Natural killer cell treated with Interleukin-12 subunit alpha and Interleukin-12 subunit beta and Interleukin-15 and Interleukin-18, amount 100 ng/mL, for 72 hours (primary cell): ENCODE measurements around the gene HOPX. TPM values are rescaled to one million over a fixed set of nuclear protein-coding genes. Genes with fewer than 3 reads are reported as not detected.
"Not testable (repeated sequence)": the region's sequence is repeated elsewhere in the genome, so short reads cannot be mapped to it uniquely, and the experiment has no call there.

Source experiments
- ATAC-seq, 2 donors: fragments of 150-1000 bp; cut with Tn5 transposase in 1 of 2; sonication (Bioruptor Pico), chemical (Tn5 transposase) in 1 of 2; 2 replicates each; pipeline ENCODE4 v1.10.0; 2021
- DNase-seq: peaks from one replicate; pipeline ENCODE4 v3.0.0; 2022; ENCODE audit warnings: low spot score
- H3K27ac Mint-ChIP-seq, 2 donors: 1 replicate in 1 of 2; 2 replicates in 1 of 2; pipeline ENCODE4 v1.8.0; 2022; ENCODE audit warnings: mixed read lengths in 2 of 2, mild to moderate bottlenecking in 1 of 2, moderate library complexity in 1 of 2
- H3K27me3 Mint-ChIP-seq, 2 donors: 1 replicate in 1 of 2; 2 replicates in 1 of 2; pipeline ENCODE4 v1.8.0; 2022; ENCODE audit warnings: mixed read lengths in 2 of 2
- H3K36me3 Mint-ChIP-seq: one replicate; pipeline ENCODE4 v1.8.0; 2022; ENCODE audit warnings: mixed read lengths
- H3K4me1 Mint-ChIP-seq, 2 donors: 1 replicate in 1 of 2; 2 replicates in 1 of 2; pipeline ENCODE4 v1.8.0; 2022; ENCODE audit warnings: low read depth in 2 of 2, mixed read lengths in 2 of 2, mild to moderate bottlenecking in 1 of 2
- H3K4me3 Mint-ChIP-seq: one replicate; pipeline ENCODE4 v1.8.0; 2022; ENCODE audit warnings: mixed read lengths
- H3K9me3 Mint-ChIP-seq: 2 replicates; pipeline ENCODE4 v1.8.0; 2022; ENCODE audit warnings: mixed read lengths
- total RNA-seq, 2 donors: library from RNA; stranded (reverse); gene quantifications; one replicate each; pipeline ENCODE4 v1.2.3, GENCODE V29; 2022

Gene HOPX
- total RNA-seq, 2 donors from 2014 or later: 100 to 281 TPM

DNA sequence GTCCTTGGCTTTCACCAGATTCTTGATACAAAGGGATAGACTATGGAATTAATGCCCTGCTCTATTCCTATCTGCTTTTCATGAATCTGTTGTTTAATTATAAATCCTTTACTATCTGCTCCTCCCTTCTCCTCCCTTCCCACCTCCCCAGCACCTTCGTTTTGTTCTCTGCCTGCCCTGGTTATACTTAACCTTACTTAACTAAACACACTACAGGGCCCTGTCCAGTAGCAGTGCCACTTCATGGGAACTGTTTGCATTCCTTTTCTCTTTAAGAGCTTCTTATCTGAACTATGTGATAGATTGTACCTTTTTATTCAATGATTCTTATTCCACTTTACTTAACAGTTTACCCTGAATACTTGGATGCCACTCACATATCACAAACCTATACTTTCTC is 830 bp downstream of the HOPX start:
- no peaks in the 10 kb centered on the region for H3K36me3 Mint-ChIP-seq
- H3K4me1 Mint-ChIP-seq: peaks cover 15 to 19% of the 10 kb centered on the region in 2 donors
- H3K4me3 Mint-ChIP-seq: no peak overlapping the region
- H3K27me3 Mint-ChIP-seq: peaks cover 16 to 32% of the 10 kb centered on the region in 2 donors
- H3K9me3 Mint-ChIP-seq: no peaks in the 10 kb centered on the region
- peak overlapping the region in 1 of 2 donors; percentile 13 for H3K27ac Mint-ChIP-seq
- ATAC-seq: no peak
- DNase-seq: no peak

DNA sequence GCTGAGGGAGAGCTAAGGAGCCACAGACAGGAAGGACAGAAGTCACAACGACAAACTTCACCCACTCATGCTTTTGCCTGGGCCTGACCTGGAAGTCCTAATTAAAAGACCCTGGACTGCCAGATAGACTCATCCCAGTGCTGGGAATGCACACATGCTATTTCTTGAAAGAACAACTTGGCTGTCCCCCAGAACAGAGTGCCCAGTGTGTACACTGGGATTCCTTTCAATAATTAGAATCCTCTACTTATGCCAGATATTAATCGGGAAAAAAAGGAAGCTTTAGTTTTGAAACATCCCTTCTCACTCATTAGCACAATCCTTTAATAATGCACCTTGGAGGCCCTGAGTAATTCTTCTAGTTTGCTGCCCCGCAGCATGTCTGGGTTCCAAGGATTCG is 3.4 kb downstream of the HOPX start:
- peaks cover 0 to 16% of the 10 kb centered on the region in 2 donors for H3K27me3 Mint-ChIP-seq
- no peaks in the 10 kb centered on the region for H3K9me3 Mint-ChIP-seq
- peaks cover 15 to 19% of the 10 kb centered on the region in 2 donors for H3K4me1 Mint-ChIP-seq
- no peaks in the 10 kb centered on the region for H3K36me3 Mint-ChIP-seq
- no peak overlapping the region for H3K27ac Mint-ChIP-seq
- no peak for ATAC-seq
- DNase-seq: no peak
- H3K4me3 Mint-ChIP-seq: no peak overlapping the region

DNA sequence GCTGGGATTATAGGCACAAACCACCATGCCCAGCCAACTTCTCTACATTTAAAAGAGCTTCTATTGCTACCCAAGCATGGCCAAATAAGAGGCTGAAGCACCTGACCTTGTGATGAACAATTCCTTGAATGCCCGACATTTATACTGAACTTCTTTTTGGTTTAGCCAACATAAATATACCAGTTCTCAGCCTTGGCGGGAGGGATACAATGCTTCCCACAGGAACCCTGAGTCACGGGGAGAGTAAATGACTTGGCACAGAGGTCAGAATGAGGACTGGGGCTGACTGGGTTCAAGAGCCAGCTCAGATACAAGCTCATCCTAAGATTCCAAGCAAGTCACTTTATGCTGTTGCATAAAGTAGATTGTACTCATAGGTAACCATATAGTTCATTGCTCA is 6.1 kb downstream of the HOPX start:
- no peak for DNase-seq
- no peak overlapping the region for H3K4me3 Mint-ChIP-seq
- no peak overlapping the region for H3K27ac Mint-ChIP-seq
- no peak for ATAC-seq
- peaks cover 0 to 3% of the 10 kb centered on the region in 2 donors for H3K27me3 Mint-ChIP-seq
- H3K4me1 Mint-ChIP-seq: peaks cover 0 to 9% of the 10 kb centered on the region in 2 donors
- H3K9me3 Mint-ChIP-seq: no peaks in the 10 kb centered on the region
- no peaks in the 10 kb centered on the region for H3K36me3 Mint-ChIP-seq

DNA sequence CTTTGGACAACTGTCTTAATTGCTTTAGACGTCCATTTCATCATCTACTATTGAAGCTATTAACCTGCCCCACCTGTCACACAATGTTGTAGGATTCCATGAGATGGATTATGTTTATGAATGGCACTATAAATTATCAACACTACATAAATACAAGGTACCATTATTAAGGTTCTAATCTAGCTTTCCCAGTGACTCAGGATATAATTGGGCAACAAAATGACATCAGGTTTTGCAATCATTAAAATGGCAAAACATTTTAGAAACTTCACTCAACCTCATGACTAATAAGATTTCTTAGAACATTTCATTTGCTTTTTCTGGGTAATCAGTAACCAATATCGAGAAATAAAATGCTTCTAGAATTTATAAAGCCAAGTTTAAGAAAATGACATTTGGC is 9.2 kb downstream of the HOPX start:
- no peak overlapping the region for H3K4me3 Mint-ChIP-seq
- peak overlapping the region in 1 of 2 donors; percentile 72 for H3K27ac Mint-ChIP-seq
- H3K9me3 Mint-ChIP-seq: no peaks in the 10 kb centered on the region
- ATAC-seq (peak in 1 of 2 donors; percentile 56), DNase-seq (no peak)
- H3K36me3 Mint-ChIP-seq: peaks cover 5% of the 10 kb centered on the region
- H3K4me1 Mint-ChIP-seq: peaks cover 0 to 13% of the 10 kb centered on the region in 2 donors
- H3K27me3 Mint-ChIP-seq: no peaks in the 10 kb centered on the region

DNA sequence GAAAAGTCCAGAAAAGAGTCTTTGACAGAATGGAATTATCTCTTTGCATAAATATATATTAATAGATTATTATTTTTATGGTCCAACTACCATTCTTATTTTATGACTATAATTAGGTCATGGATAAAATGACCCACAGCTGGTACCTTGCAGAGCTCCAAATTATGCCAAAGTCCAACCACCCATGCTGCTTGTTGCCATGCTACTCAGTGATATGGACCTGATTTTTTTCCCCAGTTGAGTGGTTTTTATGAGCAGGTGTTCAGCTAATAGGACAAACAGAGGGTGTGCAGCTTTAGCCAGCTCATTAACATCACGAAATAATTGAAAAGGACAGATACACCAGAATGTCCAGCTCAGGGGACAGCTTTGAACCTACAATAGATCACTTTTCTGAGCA is 9.7 kb downstream of the HOPX start:
- H3K4me3 Mint-ChIP-seq: no peak overlapping the region
- ATAC-seq (no peak), DNase-seq (no peak)
- H3K4me1 Mint-ChIP-seq: peaks cover 0 to 13% of the 10 kb centered on the region in 2 donors
- no peaks in the 10 kb centered on the region for H3K27me3 Mint-ChIP-seq
- peaks cover 5% of the 10 kb centered on the region for H3K36me3 Mint-ChIP-seq
- peak overlapping the region in 1 of 2 donors; percentile 72 for H3K27ac Mint-ChIP-seq
- H3K9me3 Mint-ChIP-seq: no peaks in the 10 kb centered on the region

DNA sequence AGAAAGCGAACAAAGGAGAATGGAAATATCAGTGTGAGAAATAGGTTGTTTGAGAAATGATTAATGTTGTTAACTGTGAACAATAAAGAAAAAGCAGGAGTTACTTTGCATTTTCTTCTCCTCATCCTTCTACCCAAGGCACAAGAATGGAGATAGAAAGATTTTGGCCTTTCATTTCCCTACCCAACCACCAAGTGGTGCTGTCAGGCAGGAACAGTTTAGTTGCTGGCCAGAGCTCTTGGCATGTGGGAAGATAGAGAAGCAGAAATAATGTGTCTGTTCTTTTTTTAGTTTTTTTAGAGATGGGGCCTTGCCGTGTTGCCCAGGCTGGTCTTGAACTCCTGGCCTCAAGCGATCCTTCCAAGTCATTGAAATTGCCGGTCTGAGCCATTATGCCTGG is 12.8 kb downstream of the HOPX start:
- ATAC-seq: no peak
- no peaks in the 10 kb centered on the region for H3K9me3 Mint-ChIP-seq

DNA sequence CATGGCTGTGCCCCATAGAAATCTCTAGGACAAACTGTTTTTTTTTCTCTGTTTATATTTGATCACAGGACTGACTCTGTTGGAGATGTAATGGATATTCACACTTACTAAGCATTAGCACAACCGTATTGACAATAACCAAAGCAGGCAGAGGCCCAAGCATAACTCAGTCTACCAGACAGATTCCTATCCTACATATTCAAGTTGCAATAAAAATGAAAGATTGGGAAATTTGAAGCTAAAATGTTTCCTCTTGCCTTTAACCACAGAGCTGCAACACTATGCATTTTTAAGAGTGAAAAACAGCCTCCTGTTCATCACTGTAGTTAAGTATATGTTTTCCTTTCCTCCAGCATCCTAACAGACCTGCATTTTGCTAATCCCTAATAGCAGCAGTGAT is 13.7 kb downstream of the HOPX start:
- H3K36me3 Mint-ChIP-seq, H3K27me3 Mint-ChIP-seq, ATAC-seq, H3K27ac Mint-ChIP-seq, DNase-seq, H3K9me3 Mint-ChIP-seq, H3K4me3 Mint-ChIP-seq: not testable (repeated sequence)
- H3K4me1 Mint-ChIP-seq: peaks cover 0 to 17% of the 10 kb centered on the region in 2 donors

More for the DNA sequence above, 12.8 kb downstream of the HOPX start:
- Mint-ChIP-seq H3K27me3 (no peaks in the 10 kb centered on the region), H3K4me1 (peaks cover 0 to 17% of the 10 kb centered on the region in 2 donors), H3K4me3 (no peak overlapping the region), H3K27ac (no peak overlapping the region), H3K36me3 (peaks cover 5% of the 10 kb centered on the region)
- no peak for DNase-seq

DNA sequence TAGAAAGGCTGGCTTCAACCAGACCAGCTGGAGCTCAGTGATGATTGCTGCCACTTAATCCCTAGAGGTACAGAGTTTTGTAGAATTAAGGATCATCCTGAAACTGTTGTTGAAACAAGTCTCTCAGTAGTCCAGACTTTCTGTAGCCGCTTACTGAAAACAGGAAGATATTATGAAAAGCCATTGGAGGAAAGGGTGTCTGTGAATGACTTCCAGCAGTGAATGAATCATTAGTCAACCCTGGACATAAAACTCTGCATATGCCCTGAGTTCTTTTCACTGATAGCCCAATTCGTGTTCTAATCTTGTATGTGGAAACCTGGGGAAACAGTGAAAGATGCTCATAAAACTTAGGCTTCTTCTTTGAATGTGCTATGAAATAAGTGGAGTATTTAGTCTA is 14.8 kb downstream of the HOPX start:
- Mint-ChIP-seq H3K27me3 (no peaks in the 10 kb centered on the region), H3K4me3 (no peak overlapping the region), H3K36me3 (peaks cover 5% of the 10 kb centered on the region), H3K9me3 (no peaks in the 10 kb centered on the region), H3K4me1 (peaks cover 0 to 10% of the 10 kb centered on the region in 2 donors), H3K27ac (no peak overlapping the region)
- ATAC-seq (no peak), DNase-seq (no peak)

DNA sequence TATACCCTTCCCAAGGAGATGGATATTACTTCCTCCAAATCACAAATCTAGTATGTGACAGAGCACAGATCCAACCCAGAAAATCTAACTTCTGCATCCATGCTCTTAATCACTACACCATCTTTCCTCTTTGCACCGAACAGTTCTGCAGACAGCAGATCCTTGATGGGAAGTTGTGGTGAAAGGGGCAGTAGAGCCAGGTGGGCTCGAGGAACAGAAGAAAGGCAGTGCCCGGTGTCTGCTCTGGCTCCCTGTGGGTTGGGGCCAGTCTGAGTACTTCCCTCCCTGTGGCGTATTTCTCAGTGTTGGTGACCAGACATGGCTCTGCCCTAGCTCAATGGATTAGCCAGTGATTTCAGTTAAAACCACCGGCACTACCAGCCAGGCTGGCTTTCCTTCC is 15.3 kb downstream of the HOPX start:
- DNase-seq (no peak), ATAC-seq (no peak)
- no peak overlapping the region for H3K4me3 Mint-ChIP-seq
- peaks cover 0 to 10% of the 10 kb centered on the region in 2 donors for H3K4me1 Mint-ChIP-seq
- H3K27ac Mint-ChIP-seq: no peak overlapping the region
- H3K36me3 Mint-ChIP-seq: peaks cover 5% of the 10 kb centered on the region
- no peaks in the 10 kb centered on the region for H3K27me3 Mint-ChIP-seq
- no peaks in the 10 kb centered on the region for H3K9me3 Mint-ChIP-seq

DNA sequence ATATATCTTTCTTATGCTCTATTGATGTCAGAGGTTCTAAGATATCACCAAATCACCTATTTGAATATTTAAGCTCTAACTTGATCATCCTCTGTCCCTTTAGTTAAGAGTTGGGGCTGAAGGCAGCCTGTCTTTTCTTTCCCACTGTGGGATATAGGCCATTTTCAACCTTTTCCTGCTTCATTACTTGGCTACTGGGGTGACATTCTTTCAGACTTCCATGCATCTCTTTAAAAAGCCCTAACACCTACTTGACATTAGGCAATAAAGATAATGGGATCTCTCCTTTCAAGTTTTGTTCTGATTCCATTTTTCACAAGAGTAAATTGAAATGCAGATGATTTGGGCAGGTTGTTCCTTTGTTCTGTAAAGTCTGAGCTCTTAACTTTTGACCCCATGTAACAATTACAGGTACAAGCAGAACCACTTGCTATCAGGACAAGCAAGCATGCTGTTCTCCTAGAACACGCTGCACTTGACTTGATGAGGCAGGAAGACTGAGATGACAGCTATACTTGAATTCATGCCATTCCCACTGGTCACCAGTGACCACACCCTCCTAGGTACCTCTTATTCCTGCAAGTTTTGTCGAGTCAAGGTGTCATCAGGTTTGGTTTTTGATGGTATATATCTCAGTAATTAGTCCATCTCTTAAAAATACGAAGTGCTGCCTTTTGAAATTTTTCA is 18.2 kb downstream of the HOPX start:
- no peaks in the 10 kb centered on the region for H3K9me3 Mint-ChIP-seq
- no peak overlapping the region for H3K4me3 Mint-ChIP-seq
- H3K27me3 Mint-ChIP-seq: no peaks in the 10 kb centered on the region
- H3K36me3 Mint-ChIP-seq: no peaks in the 10 kb centered on the region
- DNase-seq (no peak), ATAC-seq (no peak)
- H3K27ac Mint-ChIP-seq: no peak overlapping the region
- H3K4me1 Mint-ChIP-seq: peaks cover 8 to 13% of the 10 kb centered on the region in 2 donors

DNA sequence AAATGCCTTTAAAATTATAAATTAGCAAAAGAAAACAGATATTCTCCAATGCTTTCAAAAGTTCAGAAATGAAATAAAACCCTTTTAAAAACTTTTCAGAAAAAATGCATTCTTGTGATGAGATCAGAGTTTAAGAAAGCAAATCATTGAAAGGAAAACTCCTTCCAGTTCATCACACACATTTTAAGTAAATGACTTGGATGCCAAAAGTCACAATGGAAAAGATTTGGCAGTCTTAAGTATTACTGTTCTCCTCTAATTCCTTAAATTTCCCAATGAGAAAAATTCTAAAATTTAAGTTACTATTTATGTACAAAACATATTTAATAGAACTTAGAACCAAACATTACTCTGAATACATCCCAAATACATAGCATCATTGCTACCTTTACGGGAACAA is 21.1 kb downstream of the HOPX start:
- H3K4me1 Mint-ChIP-seq: peaks cover 21 to 24% of the 10 kb centered on the region in 2 donors

DNA sequence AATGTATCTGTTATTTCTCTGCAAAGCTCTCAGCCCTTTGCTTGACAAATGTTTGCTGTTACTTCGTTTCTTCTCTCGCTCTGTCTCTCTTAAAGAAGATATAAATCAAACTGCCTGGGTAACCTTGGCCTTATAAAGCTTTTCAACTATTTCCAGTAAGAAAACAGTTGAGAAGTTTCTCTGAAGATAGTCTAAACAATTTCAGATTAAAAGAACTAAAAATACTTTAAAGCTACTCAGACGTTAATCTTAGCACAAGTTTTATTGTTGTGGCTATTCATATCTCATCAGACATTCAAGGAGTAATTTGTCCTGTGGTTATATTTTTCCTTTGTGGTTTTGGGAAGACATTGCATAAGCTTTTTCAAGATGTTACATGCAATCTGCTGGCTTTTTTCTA is 22.6 kb downstream of the HOPX start:
- ATAC-seq (no peak), DNase-seq (no peak)
- no peaks in the 10 kb centered on the region for H3K27me3 Mint-ChIP-seq
- H3K4me3 Mint-ChIP-seq: no peak overlapping the region
- H3K4me1 Mint-ChIP-seq: peaks cover 31 to 37% of the 10 kb centered on the region in 2 donors
- peaks cover 11% of the 10 kb centered on the region for H3K36me3 Mint-ChIP-seq
- H3K27ac Mint-ChIP-seq: peak overlapping the region; percentile 91 to 94
- H3K9me3 Mint-ChIP-seq: no peaks in the 10 kb centered on the region

More for the DNA sequence above, 21.1 kb downstream of the HOPX start:
- ATAC-seq (no peak), DNase-seq (no peak)
- H3K27me3 Mint-ChIP-seq: no peaks in the 10 kb centered on the region
- H3K4me3 Mint-ChIP-seq: no peak overlapping the region
- no peaks in the 10 kb centered on the region for H3K9me3 Mint-ChIP-seq
- H3K36me3 Mint-ChIP-seq: peaks cover 4% of the 10 kb centered on the region
- no peak overlapping the region for H3K27ac Mint-ChIP-seq

DNA sequence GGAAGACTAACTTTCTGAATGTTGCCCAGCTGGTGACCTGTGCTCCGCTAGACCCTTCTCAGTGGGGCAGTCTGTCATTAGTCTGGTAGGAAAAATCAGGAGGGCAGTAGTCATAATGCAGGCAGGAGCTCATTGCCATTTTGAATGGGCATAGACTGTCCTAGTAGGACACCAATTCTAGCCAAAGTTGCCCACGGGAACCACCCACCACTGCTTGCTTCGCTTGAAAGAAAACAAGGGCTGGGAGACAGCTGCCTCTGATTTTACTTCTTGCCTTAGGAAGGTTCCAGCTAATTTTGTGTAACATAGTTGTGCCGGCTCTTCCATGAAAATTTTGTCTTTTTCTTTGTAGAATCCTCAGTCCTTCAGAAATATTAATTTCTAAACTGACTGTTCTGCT is 23.3 kb downstream of the HOPX start:
- ATAC-seq (no peak), DNase-seq (no peak)
- Mint-ChIP-seq H3K36me3 (peaks cover 11% of the 10 kb centered on the region), H3K27ac (peak overlapping the region; percentile 91 to 94), H3K9me3 (no peaks in the 10 kb centered on the region), H3K4me3 (peak overlapping the region; percentile 89), H3K27me3 (no peaks in the 10 kb centered on the region), H3K4me1 (peaks cover 35 to 42% of the 10 kb centered on the region in 2 donors)

DNA sequence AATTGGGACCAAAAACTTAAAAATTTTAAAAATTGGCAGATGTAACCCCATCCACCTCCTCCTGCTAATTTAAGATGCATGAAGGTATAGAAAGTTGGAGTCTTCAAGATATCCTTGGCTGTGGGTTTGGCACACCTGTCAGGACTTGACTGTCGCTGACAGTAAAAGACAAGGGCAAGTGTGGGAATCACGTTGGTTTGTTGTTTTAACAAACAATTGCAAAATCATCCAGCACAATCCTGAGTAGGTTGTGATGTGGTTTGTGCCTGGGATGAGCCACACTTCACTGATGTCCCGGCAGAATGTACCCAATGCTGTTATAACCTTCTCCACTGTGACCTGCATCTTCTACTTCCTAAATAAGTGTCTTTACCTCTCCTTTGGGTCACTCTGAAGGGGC is 24.0 kb downstream of the HOPX start:
- no peaks in the 10 kb centered on the region for H3K9me3 Mint-ChIP-seq
- no peaks in the 10 kb centered on the region for H3K27me3 Mint-ChIP-seq
- peak overlapping the region; percentile 91 to 94 for H3K27ac Mint-ChIP-seq
- peaks cover 41 to 49% of the 10 kb centered on the region in 2 donors for H3K4me1 Mint-ChIP-seq
- peaks cover 11% of the 10 kb centered on the region for H3K36me3 Mint-ChIP-seq
- DNase-seq (no peak), ATAC-seq (no peak)
- H3K4me3 Mint-ChIP-seq: peak overlapping the region; percentile 89

DNA sequence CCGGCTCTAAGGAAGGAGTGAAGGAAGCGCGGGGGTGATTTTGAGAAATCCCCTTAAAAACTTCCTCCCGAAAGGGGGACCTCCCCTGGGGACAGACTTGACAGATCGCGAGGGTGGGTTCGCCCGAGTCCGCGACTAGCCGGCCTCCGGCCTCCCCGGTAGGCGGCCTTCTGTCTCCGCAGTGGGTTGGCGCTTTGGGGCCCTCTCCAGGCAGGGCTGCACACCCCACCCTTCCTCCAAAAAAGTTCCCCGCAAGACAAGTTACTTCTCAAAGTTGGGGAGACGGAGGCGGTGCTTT is 24.8 kb downstream of the HOPX start:
- ATAC-seq (peak; percentile 86 to 94), DNase-seq (peak; percentile 91)
- Mint-ChIP-seq H3K27me3 (no peaks in the 10 kb centered on the region), H3K9me3 (no peaks in the 10 kb centered on the region), H3K4me1 (peaks cover 50 to 57% of the 10 kb centered on the region in 2 donors), H3K4me3 (peak overlapping the region; percentile 89), H3K36me3 (peaks cover 15% of the 10 kb centered on the region), H3K27ac (peak overlapping the region; percentile 91 to 94)
